Gastroesophageal sphincter (tissue), 3 donors: ENCODE results near the gene AQR.

Experiments used
- POLR2A ChIP-seq, 2 donors: fragments of 450-650 bp; IDR thresholded peaks; one replicate each; pipeline ENCODE4 v1.6.1; 2017; ENCODE audit warnings: antibody characterized with exemption in 2 of 2, mild to moderate bottlenecking in 2 of 2, moderate library complexity in 1 of 2
- TF ChIP-seq, protein P1 (sequence below), 4 experiments: fragments of 200-600 bp in 2 of 4; fragments of 450-650 bp in 2 of 4; sonication (generic) in 1 of 4; IDR thresholded peaks; one replicate each; pipeline ENCODE4 v1.5.1; 2017 to 2019; ENCODE audit warnings: antibody characterized with exemption in 4 of 4, mild to moderate bottlenecking in 2 of 4, moderate library complexity in 2 of 4

GRCh38 chr15:34804113-34804512, 165.4 kb downstream of the AQR start:
- TF ChIP-seq, protein P1, sequence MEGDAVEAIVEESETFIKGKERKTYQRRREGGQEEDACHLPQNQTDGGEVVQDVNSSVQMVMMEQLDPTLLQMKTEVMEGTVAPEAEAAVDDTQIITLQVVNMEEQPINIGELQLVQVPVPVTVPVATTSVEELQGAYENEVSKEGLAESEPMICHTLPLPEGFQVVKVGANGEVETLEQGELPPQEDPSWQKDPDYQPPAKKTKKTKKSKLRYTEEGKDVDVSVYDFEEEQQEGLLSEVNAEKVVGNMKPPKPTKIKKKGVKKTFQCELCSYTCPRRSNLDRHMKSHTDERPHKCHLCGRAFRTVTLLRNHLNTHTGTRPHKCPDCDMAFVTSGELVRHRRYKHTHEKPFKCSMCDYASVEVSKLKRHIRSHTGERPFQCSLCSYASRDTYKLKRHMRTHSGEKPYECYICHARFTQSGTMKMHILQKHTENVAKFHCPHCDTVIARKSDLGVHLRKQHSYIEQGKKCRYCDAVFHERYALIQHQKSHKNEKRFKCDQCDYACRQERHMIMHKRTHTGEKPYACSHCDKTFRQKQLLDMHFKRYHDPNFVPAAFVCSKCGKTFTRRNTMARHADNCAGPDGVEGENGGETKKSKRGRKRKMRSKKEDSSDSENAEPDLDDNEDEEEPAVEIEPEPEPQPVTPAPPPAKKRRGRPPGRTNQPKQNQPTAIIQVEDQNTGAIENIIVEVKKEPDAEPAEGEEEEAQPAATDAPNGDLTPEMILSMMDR (IDR thresholded peaks at IDR 0.05), result no peak
- TF ChIP-seq POLR2A (IDR thresholded peaks at IDR 0.05), result no peak
